Measurements from ENCODE around the gene C16orf89.

Gene C16orf89

GRCh38 chr16:5015887-5016286, 49.9 kb downstream of the C16orf89 start:
- H3K4me1 ChIP-seq = no peaks in the 10 kb centered on the region
- no peak overlapping the region for H2AFZ ChIP-seq
- H3K27ac ChIP-seq = no peak overlapping the region
- H3K27me3 ChIP-seq (ENCODE audit: control insufficient read depth, insufficient read depth, low read length) = no peaks in the 10 kb centered on the region
- no peak overlapping the region for H3K4me2 ChIP-seq (ENCODE audit: low read length)
- no peak overlapping the region for H3K4me3 ChIP-seq (ENCODE audit: low read depth, low read length)
- H3K36me3 ChIP-seq (ENCODE audit: control insufficient read depth, insufficient read depth, low read length) = no peaks in the 10 kb centered on the region
- H3K9ac ChIP-seq = no peak overlapping the region
- H3K79me2 ChIP-seq = no peaks in the 10 kb centered on the region
- TF ChIP-seq, protein P1, sequence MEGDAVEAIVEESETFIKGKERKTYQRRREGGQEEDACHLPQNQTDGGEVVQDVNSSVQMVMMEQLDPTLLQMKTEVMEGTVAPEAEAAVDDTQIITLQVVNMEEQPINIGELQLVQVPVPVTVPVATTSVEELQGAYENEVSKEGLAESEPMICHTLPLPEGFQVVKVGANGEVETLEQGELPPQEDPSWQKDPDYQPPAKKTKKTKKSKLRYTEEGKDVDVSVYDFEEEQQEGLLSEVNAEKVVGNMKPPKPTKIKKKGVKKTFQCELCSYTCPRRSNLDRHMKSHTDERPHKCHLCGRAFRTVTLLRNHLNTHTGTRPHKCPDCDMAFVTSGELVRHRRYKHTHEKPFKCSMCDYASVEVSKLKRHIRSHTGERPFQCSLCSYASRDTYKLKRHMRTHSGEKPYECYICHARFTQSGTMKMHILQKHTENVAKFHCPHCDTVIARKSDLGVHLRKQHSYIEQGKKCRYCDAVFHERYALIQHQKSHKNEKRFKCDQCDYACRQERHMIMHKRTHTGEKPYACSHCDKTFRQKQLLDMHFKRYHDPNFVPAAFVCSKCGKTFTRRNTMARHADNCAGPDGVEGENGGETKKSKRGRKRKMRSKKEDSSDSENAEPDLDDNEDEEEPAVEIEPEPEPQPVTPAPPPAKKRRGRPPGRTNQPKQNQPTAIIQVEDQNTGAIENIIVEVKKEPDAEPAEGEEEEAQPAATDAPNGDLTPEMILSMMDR (IDR thresholded peaks at IDR 0.05) = no peak
- H3K9me3 ChIP-seq (ENCODE audit: control insufficient read depth, low read length) = no peaks in the 10 kb centered on the region

DNA sequence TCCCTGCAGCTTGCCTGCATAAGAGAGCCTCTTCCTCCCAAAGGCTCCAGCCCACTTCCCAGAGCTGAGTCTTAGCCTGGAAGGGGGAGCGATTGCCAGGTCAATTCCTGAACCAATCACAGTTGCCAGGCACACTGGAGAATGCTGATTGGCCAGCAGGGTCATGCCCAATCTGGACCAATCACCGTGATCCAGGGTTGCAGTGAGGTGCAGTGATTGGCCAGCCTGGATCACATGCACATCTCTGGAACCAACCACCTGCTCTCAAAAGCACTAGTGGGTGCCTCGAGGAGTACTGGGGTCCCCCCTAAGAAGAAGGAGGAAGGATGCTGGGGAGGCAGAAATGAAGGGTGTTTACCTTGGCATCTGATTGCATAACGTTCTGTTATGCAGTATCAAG, 50.4 kb downstream of the C16orf89 start:
- TF ChIP-seq, protein P1 (IDR thresholded peaks at IDR 0.05) = no peak

DNA sequence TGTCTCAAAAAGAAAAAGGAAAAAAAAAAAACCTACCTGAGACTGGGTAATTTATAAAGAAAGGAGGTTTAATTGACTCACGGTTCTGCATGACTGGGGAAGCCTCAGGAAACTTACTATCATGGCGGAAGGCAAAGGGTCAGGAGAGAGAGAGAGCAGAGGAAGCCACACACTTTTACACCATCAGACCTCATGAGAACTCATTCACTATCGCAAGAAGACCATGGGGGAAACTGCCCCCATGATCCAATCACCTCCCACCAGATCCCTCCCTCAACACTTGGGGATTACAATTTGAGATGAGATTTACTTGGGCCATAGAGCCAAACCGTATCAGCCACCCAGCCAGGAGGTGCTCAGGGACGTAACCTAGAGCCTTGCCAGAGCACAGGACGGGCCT, 52.9 kb downstream of the C16orf89 start:
- H3K9me3 ChIP-seq (ENCODE audit: control insufficient read depth, low read length) = no peaks in the 10 kb centered on the region
- H3K4me3 ChIP-seq (ENCODE audit: low read depth, low read length) = no peak overlapping the region
- H3K27me3 ChIP-seq (ENCODE audit: control insufficient read depth, insufficient read depth, low read length) = no peaks in the 10 kb centered on the region
- TF ChIP-seq, protein P1 (IDR thresholded peaks at IDR 0.05) = no peak
- no peak overlapping the region for H3K9ac ChIP-seq
- H3K4me2 ChIP-seq (ENCODE audit: low read length) = no peak overlapping the region
- no peaks in the 10 kb centered on the region for H3K4me1 ChIP-seq
- no peaks in the 10 kb centered on the region for H3K79me2 ChIP-seq
- H3K27ac ChIP-seq = no peak overlapping the region
- no peaks in the 10 kb centered on the region for H3K36me3 ChIP-seq (ENCODE audit: control insufficient read depth, insufficient read depth, low read length)
- H2AFZ ChIP-seq = no peak overlapping the region

More for the DNA sequence above, 50.4 kb downstream of the C16orf89 start:
- Histone ChIP-seq H3K27ac (no peak overlapping the region), H2AFZ (no peak overlapping the region), H3K4me2 (ENCODE audit: low read length) (no peak overlapping the region), H3K9me3 (ENCODE audit: control insufficient read depth, low read length) (no peaks in the 10 kb centered on the region), H3K9ac (no peak overlapping the region), H3K4me3 (ENCODE audit: low read depth, low read length) (no peak overlapping the region), H3K36me3 (ENCODE audit: control insufficient read depth, insufficient read depth, low read length) (no peaks in the 10 kb centered on the region), H3K27me3 (ENCODE audit: control insufficient read depth, insufficient read depth, low read length) (no peaks in the 10 kb centered on the region), H3K4me1 (no peaks in the 10 kb centered on the region), H3K79me2 (no peaks in the 10 kb centered on the region)

DNA sequence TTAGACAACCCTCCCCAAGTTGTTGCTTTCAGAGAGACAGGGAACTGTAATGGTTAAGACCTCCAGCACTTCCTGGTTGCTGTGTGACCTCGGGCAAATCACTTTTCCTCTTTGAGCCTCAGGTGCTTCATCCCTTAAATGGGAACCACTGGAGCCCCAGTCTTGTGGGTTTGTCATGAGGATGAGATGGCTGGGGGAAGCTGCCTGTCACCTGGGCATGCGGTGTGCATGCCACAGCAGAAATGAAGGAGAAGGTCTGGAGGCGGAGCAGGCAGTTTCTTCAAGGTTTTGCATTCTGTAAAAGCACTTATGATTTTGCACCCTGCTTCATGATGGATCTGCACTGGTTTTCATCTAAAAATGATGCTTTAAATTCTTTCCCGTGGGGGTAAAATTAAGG, 54.1 kb downstream of the C16orf89 start:
- Histone ChIP-seq H3K27ac (no peak overlapping the region), H3K9me3 (ENCODE audit: control insufficient read depth, low read length) (no peaks in the 10 kb centered on the region)
- TF ChIP-seq, protein P1 (IDR thresholded peaks at IDR 0.05) = no peak

GRCh38 chr16:5010576-5011329, 55.0 kb downstream of the C16orf89 start:
- H3K4me1 ChIP-seq = no peaks in the 10 kb centered on the region
- H3K9me3 ChIP-seq (ENCODE audit: control insufficient read depth, low read length) = no peaks in the 10 kb centered on the region
- H3K4me2 ChIP-seq (ENCODE audit: low read length) = no peak overlapping the region
- H3K36me3 ChIP-seq (ENCODE audit: control insufficient read depth, insufficient read depth, low read length) = no peaks in the 10 kb centered on the region
- no peaks in the 10 kb centered on the region for H3K27me3 ChIP-seq (ENCODE audit: control insufficient read depth, insufficient read depth, low read length)
- H3K9ac ChIP-seq = no peak overlapping the region
- TF ChIP-seq, protein P1 (IDR thresholded peaks at IDR 0.05) = no peak
- H3K4me3 ChIP-seq (ENCODE audit: low read depth, low read length) = no peak overlapping the region
- no peak overlapping the region for H3K27ac ChIP-seq
- no peaks in the 10 kb centered on the region for H3K79me2 ChIP-seq
- H2AFZ ChIP-seq = no peak overlapping the region

More for the DNA sequence above, 54.1 kb downstream of the C16orf89 start:
- Histone ChIP-seq H3K4me3 (ENCODE audit: low read depth, low read length) (no peak overlapping the region), H3K27me3 (ENCODE audit: control insufficient read depth, insufficient read depth, low read length) (no peaks in the 10 kb centered on the region), H3K36me3 (ENCODE audit: control insufficient read depth, insufficient read depth, low read length) (no peaks in the 10 kb centered on the region), H3K79me2 (no peaks in the 10 kb centered on the region), H2AFZ (no peak overlapping the region), H3K9ac (no peak overlapping the region), H3K4me1 (no peaks in the 10 kb centered on the region), H3K4me2 (ENCODE audit: low read length) (no peak overlapping the region)

All from parathyroid adenoma (tissue), 2 donors.